Spleen (tissue), 7 donors: ENCODE data around the gene ARHGAP24.

ENCODE experiments used
- POLR2A ChIP-seq, 3 donors: fragments of 450-650 bp; IDR thresholded peaks; one replicate each; pipeline ENCODE4 v1.5.1; 2017; ENCODE audit warnings: antibody characterized with exemption in 3 of 3, mild to moderate bottlenecking in 1 of 3
- TF ChIP-seq, protein P1 (sequence below), 11 experiments: fragments of 200-600 bp in 7 of 11; fragments of 450-650 bp in 4 of 11; sonication (generic) in 4 of 11; IDR thresholded peaks in 8 of 11; conservative IDR thresholded peaks in 3 of 11; 1 replicate in 7 of 11; 2 replicates in 4 of 11; pipeline versions ENCODE4 v1.4.0 to v1.8.0; 2016 to 2021; ENCODE audit warnings: antibody characterized with exemption in 11 of 11, inconsistent platforms in 4 of 11, mild to moderate bottlenecking in 1 of 11
- donor health status: DM: no; HTN: no; CAD: no; lungs with moderate emphysema.
- donor health status: DM: no; HTN: no; CAD: no.
- donor health status: DM: no; HTN: no; CAD: no.

DNA sequence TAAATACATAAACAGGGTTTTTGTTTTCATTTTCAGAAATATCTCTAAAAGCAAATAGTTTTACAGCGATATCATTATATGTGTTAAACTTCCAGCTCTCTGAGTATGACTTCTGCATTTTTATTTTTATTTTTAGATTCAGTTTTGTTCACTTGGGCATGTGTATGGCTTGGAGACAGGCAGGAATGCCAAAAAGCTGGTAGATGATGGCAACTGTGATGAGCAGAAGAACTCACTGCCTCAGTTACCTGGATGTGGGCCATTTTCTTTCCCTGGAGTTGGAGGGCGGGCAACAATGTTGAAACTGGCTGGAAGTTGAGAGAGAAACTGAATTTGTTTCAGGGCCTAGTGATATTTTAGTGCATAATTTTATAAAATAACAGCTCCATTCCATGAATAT lies 266.4 kb downstream of the ARHGAP24 start:
- TF ChIP-seq, protein P1, sequence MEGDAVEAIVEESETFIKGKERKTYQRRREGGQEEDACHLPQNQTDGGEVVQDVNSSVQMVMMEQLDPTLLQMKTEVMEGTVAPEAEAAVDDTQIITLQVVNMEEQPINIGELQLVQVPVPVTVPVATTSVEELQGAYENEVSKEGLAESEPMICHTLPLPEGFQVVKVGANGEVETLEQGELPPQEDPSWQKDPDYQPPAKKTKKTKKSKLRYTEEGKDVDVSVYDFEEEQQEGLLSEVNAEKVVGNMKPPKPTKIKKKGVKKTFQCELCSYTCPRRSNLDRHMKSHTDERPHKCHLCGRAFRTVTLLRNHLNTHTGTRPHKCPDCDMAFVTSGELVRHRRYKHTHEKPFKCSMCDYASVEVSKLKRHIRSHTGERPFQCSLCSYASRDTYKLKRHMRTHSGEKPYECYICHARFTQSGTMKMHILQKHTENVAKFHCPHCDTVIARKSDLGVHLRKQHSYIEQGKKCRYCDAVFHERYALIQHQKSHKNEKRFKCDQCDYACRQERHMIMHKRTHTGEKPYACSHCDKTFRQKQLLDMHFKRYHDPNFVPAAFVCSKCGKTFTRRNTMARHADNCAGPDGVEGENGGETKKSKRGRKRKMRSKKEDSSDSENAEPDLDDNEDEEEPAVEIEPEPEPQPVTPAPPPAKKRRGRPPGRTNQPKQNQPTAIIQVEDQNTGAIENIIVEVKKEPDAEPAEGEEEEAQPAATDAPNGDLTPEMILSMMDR (IDR thresholded peaks at IDR 0.05 in 8 of 11, conservative IDR thresholded peaks at IDR 0.05 in 3 of 11): no peak
- TF ChIP-seq POLR2A (IDR thresholded peaks at IDR 0.05): no peak
